HG02852 (cell line): ENCODE measurements around the gene NCOR1.
"Not testable (repeated sequence)": the region's sequence is repeated elsewhere in the genome, so short reads cannot be mapped to it uniquely, and the experiment has no call there.

Experiments
- ATAC-seq: cut with Tn5 transposase; IDR thresholded peaks from one replicate; pipeline ENCODE4 v1.9.1; 2021; ENCODE audit warnings: mild to moderate bottlenecking, moderate library complexity; ENCODE audit not compliant: unreplicated experiment

The NCOR1 gene

GRCh38 chr17:16152326-16152725 is 63.0 kb downstream of the NCOR1 start:
- ATAC-seq: not testable (repeated sequence)

DNA sequence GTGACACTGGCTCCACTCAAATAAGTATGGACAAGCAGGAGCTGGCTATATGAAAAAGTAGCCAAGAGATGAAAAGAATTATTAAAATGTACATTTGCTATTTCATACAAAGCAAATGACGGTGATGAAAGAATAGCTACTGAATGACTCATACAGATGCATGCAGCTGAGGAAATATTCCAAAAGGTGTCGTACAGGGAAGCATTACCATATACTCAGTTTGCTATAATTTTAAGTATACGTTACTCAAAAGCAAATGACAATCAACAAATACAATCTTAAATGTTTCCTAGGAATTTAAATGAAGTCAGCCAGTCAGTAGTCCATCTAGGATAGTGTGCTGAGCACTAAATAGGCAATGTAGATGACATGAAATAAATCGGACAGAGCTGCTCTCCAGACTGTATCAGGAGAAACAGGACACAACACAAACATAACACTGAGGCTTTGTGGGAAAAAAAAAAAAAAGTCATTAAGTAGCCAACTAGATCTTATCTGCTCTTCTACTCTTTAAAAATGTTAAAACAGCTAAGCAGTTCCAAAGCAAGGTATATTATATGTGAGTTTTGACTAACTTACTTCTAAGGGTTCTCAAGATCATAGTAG is 65.0 kb downstream of the NCOR1 start:
- no peak for ATAC-seq

- ATAC-seq: no peak
Measured at GRCh38 chr17:16148596-16148995, 66.7 kb downstream of the NCOR1 start.

DNA sequence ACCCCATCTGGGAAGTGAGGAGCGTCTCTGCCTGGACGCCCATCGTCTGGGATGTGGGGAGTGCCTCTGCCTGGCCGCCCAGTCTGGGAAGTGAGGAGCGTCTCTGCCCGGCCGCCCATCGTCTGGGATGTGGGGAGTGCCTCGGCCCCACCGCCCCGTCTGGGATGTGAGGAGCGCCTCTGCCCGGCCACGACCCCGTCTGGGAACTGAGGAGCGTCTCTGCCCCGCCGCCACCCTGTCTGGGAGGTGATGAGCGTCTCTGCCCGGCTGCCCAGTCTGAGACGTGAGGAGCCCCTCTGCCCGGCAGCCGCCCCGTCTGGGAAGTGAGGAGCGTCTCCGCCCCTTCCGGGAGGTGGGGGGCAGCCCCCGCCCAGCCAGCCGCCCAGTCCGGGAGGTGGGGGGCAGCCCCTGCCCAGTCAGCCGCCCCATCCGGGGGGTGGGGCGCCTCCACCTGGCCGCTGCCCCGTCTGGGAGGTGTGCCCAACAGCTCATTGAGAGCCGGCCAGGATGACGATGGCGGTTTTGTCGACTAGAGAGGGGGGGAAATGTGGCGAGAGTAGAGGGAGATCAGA is 69.9 kb downstream of the NCOR1 start:
- not testable (repeated sequence) for ATAC-seq

DNA sequence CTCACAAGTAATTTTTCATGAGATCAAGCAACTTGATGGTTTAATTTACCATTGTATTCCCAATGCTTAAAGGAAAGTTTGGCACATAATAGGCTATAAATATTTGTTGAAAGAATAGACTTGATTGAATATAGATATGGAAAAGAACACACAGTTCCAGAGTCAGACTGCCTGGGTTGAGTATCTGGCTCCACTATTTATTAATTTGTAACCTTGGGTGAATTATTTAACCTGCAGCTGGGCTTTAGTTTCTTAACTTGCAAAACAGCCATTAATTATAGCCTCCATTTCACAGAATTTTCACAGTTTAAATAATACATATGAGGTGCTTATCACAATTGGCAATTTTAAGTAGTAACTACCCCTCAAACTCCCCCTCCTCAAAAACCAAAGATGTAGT is 73.6 kb downstream of the NCOR1 start:
- ATAC-seq: no peak

GRCh38 chr17:16140854-16141253 is 74.5 kb downstream of the NCOR1 start:
- ATAC-seq: no peak

DNA sequence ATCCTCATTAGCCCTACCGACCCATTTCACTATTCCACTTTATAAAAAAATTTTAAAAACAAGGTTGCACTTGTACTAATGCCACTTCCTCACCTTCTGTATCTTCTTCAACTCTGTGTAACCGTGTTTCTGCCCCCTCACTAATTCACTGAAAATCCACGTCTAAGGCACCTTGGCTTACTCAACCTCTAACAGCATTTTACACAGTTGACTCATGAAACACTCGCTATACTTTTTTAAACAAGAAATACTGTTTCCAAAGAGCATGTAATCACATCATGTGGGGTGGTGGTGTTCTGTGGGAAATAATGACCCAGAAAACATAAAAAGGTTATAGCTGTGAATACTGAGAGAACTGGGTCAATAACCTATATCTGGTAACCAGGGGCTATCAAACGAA is 79.9 kb downstream of the NCOR1 start:
- no peak for ATAC-seq

DNA sequence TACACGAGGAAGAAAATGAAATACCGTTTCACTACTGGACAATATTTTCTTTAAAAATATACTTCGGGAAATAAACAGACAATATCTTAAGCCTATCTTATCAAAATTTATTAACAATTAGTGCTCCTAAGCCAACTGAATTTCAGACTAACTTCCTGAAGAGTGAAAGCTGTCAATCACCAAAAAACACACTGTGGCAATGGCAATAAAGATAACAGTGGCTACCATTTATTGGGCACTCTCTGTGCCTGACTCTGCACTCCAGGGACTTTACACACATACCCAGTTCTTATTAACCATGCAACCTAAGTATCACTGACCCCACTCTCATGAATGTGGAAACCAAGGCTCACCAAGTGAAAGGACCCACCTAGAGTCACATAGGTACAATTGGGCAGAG is 83.7 kb downstream of the NCOR1 start:
- ATAC-seq: no peak

GRCh38 chr17:16129441-16130205 is 85.7 kb downstream of the NCOR1 start:
- ATAC-seq: no peak

DNA sequence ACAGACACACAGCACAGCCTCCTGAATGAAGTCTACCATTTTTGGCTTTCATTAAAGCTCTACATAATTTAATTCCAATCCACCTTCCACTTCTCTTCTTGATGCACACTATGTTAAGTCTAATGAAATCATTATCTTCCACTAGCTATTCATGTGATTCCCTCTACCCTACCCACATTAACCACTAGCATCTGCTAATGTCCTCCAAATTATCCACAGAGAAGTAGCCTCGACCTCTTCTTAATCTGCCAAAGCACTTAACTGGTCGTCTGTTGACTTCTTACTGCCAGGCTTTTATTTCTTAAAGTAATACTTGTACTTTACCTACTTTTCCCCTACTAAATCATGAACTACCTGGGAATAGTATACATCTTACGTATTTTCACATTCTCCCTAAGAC is 91.8 kb downstream of the NCOR1 start:
- no peak for ATAC-seq

- no peak for ATAC-seq
Measured at GRCh38 chr17:16122697-16123434, 92.5 kb downstream of the NCOR1 start.

GRCh38 chr17:16121915-16122314 is 93.4 kb downstream of the NCOR1 start:
- no peak for ATAC-seq

DNA sequence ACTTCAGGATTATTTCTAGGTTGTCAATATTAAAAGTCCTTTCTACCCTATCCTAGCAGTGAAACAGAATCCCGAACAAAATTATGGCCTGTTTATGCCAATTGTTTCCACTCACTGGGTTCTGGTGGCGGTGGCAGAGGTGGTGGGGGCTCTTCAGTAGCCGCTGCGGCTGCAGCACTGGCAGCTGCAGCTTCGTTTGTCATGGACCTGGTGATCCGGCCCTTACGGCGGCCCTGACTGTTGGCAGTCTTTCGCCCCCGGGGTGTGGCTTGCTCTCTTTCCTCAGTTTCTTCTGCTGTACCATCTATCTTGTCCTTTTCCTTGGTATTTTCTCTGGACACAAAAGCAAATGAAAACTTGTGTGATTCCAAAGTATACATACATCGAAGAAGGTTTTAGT is 94.4 kb downstream of the NCOR1 start:
- no peak for ATAC-seq

GRCh38 chr17:16117149-16117548 is 98.2 kb downstream of the NCOR1 start:
- no peak for ATAC-seq

- ATAC-seq: not testable (repeated sequence)
Measured at GRCh38 chr17:16115077-16115698, 100.1 kb downstream of the NCOR1 start.

GRCh38 chr17:16108871-16109270 is 106.5 kb downstream of the NCOR1 start:
- no peak for ATAC-seq

DNA sequence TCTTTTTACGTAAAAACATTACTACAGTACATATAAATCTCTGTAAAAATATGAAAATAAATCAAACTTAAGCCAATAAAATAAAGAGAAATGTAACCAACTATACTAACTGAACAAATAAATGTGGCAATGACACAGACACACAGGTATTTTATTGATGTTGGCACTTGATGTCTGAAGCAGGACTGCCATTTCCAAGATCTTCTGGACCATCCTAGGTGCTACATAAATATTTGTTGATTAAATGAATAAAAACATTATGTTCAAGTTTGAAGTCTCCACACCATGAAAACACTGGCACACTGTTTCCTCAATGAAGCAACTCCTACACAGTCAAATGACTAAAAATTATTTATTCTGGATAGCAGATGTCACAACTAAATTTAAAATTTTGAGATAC is 106.9 kb downstream of the NCOR1 start:
- no peak for ATAC-seq

GRCh38 chr17:16107165-16107770 is 108.1 kb downstream of the NCOR1 start:
- no peak for ATAC-seq

DNA sequence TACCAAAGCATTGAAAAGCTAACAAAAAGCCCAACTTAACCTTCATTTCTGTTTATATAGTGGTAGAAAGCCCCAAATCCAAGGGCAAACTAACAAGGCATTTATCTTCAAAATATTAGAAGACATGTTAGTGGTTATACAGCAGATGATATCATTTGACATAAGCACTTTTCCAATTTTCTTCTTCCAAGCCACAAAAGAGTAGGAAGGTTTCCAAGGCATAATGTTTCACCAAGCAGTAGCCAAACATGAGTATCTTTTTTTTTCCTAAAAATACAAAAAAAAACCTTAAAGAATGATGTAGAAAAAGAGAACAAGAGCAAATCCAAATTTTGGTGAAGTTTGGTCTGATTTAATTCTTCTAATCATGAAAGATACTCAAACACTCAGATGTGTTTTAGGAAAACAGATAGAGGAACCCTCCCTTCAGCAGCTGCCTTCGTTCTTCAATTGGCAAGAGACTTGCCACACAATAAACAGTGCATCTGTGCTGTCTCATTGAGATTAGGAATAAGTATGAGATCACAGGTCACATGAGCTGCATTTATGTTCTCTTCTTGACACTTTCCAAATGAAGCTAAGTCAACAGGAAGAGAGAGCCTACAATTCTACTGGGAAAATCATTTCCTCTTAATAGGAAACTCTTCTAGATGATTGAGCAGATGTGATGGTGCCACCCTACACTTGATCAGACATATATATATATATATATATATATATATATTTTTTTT is 109.0 kb downstream of the NCOR1 start:
- no peak for ATAC-seq

- no peak for ATAC-seq
Measured at GRCh38 chr17:16104189-16104588, 111.1 kb downstream of the NCOR1 start.
